HFF-Myc (cell line): ENCODE measurements around the gene LRRC47.

Source experiments
- DNase-seq: peaks from one replicate; pipeline ENCODE4 v3.0.0-alpha.2; 2011; ENCODE audit warnings: low read depth; ENCODE audit errors: extremely low read depth
- H3K4me3 ChIP-seq: replicated peaks from 2 replicates; pipeline ENCODE4 v1.5.1; 2011; ENCODE audit warnings: low read depth, mild to moderate bottlenecking, control low read depth, low read length
- TF ChIP-seq, protein P1 (sequence below): IDR thresholded peaks from 2 replicates; pipeline ENCODE4 v1.5.1; 2012; ENCODE audit warnings: mild to moderate bottlenecking, low read depth, low read length, control low read depth; ENCODE audit errors: missing control alignments

Gene LRRC47

DNA sequence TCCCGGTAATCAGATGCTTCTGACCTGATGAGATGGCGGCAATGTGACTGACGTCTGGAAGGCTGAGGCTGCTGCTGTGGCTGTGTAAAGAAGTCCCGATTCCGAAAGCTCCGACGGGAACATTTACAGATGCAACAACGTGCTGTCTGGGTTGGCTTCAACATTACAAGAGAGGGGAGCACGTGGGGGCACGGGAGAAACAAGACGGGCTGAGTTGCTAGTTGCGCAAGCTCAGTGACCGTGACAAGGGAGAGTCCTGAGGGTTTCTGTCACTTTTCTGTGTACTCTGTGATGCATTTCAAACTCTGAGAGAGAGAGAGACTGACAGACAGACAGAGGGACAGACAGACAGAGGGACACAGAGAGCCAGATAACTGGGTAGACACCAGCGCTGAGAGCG is 25.6 kb upstream of the LRRC47 start:
- TF ChIP-seq, protein P1, sequence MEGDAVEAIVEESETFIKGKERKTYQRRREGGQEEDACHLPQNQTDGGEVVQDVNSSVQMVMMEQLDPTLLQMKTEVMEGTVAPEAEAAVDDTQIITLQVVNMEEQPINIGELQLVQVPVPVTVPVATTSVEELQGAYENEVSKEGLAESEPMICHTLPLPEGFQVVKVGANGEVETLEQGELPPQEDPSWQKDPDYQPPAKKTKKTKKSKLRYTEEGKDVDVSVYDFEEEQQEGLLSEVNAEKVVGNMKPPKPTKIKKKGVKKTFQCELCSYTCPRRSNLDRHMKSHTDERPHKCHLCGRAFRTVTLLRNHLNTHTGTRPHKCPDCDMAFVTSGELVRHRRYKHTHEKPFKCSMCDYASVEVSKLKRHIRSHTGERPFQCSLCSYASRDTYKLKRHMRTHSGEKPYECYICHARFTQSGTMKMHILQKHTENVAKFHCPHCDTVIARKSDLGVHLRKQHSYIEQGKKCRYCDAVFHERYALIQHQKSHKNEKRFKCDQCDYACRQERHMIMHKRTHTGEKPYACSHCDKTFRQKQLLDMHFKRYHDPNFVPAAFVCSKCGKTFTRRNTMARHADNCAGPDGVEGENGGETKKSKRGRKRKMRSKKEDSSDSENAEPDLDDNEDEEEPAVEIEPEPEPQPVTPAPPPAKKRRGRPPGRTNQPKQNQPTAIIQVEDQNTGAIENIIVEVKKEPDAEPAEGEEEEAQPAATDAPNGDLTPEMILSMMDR, result no peak
- no peak overlapping the region for H3K4me3 ChIP-seq
- DNase-seq, result no peak

DNA sequence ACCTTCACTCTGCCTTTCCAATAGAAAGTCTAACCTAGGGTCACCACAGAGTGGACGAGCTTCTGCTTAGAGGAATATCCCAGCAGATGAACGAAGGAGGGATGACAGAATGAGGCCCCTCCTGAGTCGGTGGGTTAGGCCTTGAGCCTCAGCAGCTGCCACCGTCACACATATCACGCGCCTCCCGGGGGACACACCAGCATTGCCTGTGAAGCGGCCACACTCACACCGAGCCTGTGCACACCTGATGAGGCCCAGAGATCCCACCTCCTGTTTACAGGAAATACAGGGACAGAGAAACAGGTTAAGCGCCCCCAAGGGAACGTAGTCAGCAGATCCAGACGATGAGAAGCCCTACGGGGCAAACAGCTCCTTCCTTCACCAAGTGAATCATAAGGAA is 25.1 kb upstream of the LRRC47 start:
- DNase-seq, result no peak
- TF ChIP-seq, protein P1, result no peak
- no peak overlapping the region for H3K4me3 ChIP-seq

DNA sequence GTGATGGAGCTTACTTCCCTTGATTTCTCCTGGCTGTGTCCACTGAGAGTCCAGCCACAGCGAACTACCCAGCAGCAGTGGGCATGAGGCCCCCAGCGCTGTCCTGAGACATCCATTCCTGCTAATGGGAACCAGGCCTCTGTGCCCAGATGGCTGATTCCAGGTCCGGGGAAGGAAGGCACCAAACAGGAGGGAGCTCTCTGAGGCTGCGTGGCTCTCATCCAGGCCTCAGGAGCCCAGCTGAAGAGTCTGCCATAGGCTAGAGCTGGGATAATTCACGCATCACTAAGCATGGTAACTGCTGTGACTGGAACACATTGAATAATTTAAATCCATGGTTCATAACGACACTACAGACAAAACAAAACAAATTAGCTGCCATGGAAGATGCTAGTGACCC is 24.7 kb upstream of the LRRC47 start:
- H3K4me3 ChIP-seq, result no peak overlapping the region
- TF ChIP-seq, protein P1, result no peak
- DNase-seq, result no peak

DNA sequence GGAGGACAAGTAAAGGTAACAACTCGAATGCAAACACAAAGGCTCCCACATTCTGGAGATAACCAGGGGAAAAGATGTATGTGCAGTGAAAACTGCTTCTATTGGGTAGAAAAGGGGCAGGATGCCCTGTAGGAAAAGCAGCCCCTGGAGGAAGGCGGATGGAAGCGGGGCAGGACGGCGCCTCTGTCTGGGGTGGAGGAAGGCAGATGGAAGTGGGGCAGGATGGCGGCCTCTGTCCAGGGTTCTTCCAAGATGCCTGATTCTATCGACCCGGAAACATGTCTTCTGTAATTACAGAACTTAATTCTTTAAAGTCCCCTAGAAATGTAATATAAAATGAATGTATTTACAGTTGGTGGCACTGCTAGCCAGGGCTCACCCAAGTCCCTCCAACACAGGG is 24.0 kb upstream of the LRRC47 start:
- H3K4me3 ChIP-seq, result no peak overlapping the region
- no peak for DNase-seq

DNA sequence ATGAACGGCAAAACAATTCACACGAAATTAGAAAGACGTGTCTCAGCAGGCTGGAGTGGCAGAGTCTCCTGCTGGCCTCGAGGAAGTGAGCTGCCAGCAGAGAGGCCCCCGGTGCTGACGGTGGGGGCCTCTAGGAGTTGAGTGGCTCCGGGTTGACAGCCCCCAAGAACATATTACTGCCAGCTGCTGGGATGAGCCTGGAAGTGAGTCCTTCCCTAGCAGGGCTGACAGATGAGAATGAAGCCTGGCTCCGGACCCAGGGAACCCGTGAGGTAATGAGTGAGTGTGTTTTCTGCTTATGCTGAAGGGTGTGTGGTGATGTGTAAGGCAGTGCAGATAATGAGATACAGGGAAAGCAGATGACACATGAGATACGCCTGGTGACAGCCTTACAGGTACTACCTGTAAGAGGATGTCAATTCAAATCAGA is 23.5 kb upstream of the LRRC47 start:
- DNase-seq, result no peak
- H3K4me3 ChIP-seq, result no peak overlapping the region
- TF ChIP-seq, protein P1, result no peak

More for the DNA sequence above, 24.0 kb upstream of the LRRC47 start:
- TF ChIP-seq, protein P1, result no peak

DNA sequence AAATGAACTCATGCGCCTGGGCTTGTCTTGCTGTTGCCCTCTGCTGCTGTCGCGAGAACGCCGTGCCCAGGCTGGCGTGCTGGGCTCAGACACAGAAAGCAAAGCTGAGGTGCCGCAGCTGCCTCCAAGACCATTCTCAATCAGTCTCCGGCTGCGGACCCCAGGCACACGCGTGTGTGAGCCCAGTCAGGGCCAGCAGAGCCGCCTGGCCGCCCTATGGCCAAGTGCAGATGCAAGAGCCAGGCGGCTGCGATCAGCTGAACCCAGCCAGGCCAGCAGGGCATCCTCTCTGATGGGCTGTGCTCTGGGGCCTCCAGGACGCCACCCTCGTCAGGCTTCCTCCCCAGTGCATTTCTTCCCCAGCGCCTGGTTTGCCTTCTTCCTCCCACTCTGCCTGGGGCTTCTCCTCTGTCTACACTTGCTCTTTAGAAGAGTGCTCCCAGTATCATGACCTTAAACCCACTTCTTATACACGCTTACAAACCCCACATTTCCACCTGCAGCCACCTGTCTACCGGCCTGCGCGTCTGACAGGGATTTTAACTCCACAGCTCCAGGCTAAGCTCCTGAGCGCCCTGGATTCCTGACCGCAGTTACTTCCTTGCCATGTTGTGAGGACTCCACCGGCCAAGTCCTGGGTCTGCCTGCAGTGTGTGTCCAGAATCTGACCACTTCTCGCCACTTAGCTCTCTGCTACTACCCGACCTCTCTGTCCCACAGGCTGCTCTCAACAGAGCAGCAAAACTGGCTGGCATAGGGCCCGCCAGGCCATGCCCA is 21.7 kb upstream of the LRRC47 start:
- H3K4me3 ChIP-seq, result no peak overlapping the region
- no peak for DNase-seq
- TF ChIP-seq, protein P1, result no peak
